ENCODE measurements around the gene TBX22.
"Not testable (repeated sequence)": the region's sequence is repeated elsewhere in the genome, so short reads cannot be mapped to it uniquely, and the experiment has no call there.

The TBX22 gene, protein sequence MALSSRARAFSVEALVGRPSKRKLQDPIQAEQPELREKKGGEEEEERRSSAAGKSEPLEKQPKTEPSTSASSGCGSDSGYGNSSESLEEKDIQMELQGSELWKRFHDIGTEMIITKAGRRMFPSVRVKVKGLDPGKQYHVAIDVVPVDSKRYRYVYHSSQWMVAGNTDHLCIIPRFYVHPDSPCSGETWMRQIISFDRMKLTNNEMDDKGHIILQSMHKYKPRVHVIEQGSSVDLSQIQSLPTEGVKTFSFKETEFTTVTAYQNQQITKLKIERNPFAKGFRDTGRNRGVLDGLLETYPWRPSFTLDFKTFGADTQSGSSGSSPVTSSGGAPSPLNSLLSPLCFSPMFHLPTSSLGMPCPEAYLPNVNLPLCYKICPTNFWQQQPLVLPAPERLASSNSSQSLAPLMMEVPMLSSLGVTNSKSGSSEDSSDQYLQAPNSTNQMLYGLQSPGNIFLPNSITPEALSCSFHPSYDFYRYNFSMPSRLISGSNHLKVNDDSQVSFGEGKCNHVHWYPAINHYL

GRCh38 chrX:80014141-80014940 is at the start of gene TBX22:
Gene TBX22 (plus strand): TSS chrX:80014753. CDS start chrX:80022270, 7,517 bp downstream.
- DNase-seq (ENCODE audit: low spot score), result no peak

- DNase-seq (ENCODE audit: low spot score), result no peak
Measured at GRCh38 chrX:79975605-79976004, 38.9 kb upstream of the TBX22 start.

DNA sequence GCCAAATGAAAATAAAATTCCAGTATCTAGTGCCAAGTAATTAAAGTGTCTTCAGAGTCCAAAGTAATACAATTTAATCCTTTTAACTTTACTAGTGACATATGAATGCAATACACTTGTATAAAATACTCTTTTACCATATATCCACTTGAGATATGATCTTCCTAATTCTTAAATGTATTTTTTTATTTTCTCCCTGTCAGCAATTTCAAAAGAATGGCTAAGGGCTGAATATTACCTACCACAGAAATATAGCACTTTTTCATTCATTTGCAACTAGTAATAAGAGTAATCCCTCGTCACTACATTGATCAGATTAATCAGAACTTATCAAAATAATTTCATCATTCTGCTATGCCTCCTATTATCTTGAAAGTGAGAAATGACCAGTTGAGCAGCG is 10.1 kb upstream of the TBX22 start:
- no peak for DNase-seq (ENCODE audit: low spot score)

- no peak for DNase-seq (ENCODE audit: low spot score)
Measured at GRCh38 chrX:80011522-80011921, 3.0 kb upstream of the TBX22 start.

DNA sequence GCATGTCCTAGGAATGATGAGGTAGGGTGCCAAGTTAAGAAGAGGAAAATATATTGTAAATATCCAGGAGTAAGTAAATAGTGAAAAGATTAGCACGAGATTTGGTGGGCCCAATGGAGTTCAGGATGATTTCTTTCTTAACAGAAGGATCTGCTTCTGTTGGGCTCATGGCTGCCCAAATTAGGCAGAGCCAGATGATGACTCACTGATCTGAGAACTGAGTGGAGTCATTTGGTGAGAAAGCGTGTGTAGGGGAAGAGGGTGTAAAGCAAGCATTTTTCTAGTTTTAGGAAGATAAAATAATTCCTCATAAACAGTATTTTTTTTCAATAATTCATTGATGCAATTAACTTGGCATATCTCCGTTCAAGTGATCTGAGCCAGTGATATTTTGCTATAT is 1.6 kb downstream of the TBX22 start:
- no peak for DNase-seq (ENCODE audit: low spot score)

GRCh38 chrX:80021621-80022020 is 7.1 kb downstream of the TBX22 start:
- DNase-seq (ENCODE audit: low spot score), result no peak

DNA sequence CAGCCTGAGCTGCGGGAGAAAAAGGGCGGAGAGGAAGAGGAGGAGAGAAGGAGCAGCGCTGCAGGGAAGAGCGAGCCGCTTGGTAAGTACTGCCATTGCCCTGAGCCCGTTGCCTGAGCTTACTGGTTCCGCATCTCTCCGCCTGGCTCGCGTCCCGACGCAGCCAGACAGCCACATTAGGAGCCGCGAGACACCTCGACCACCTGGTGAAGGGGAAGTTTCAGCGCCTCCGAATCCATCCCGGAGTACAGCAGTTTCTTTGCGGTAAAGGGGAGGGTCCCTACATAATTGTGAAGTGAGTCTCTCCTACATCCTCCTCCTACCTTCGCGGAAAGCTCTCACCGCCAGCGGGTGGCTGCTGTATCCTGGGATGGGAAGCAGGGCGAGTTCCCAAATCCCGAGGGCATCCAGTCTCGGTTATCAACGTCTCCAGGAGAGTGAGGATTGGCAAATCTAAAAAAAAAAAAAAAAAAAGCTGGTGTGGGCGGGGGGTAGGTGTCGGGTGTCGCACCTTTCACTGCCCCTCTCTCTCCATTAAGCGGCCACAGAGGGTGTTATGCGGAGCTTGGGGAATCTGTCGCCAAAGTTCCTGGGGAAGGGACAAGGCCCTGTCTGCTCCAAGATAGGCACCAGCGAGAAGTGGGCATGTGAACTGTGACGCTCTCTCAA is 7.9 kb downstream of the TBX22 start:
- no peak for DNase-seq (ENCODE audit: low spot score)

DNA sequence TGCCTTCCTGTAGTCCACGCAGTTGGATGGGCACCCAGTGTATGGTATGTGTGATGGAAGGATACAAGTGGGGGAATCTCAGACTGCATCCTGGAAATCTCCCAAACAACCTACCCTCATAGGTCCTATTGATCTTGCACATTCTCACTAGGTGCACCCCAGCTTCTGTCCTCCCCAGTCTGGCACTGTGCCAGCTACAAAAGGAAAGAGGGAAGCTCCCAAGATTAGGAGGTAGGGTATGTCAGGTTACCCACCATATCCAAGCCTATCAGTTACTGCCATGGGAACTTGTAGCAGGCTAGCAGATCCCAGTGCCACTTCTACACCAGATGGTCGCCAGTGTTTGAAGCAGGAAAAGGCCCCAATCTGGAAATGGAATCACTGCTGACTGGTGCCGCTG is 11.6 kb downstream of the TBX22 start:
- no peak for DNase-seq (ENCODE audit: low spot score)

DNA sequence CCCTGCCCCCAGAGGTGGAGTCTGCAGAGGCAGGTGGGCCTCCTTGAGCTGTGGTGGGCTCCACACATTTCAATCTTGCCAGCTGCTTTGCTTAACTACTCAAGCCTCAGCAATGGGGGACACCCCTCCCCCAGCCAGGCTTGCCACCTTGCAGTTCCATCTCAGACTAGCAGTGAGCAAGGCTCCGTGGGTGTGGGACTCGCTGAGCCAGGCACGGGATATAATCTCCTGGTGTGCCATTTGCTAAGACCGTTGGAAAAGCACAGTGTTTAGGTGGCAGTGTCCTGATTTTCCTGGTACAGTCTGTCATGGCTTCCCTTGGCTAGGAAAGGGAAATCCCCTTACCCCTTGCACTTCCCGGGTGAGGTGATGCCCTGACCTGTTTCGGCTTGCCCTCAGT is 51.6 kb downstream of the TBX22 start:
- not testable (repeated sequence) for DNase-seq (ENCODE audit: low spot score)

GRCh38 chrX:80075625-80076024 is 61.1 kb downstream of the TBX22 start:
- DNase-seq (ENCODE audit: low spot score), result not testable (repeated sequence)

Data from AG08396 (cell line).